ENCODE results near the gene GPR152.

Gene GPR152

DNA sequence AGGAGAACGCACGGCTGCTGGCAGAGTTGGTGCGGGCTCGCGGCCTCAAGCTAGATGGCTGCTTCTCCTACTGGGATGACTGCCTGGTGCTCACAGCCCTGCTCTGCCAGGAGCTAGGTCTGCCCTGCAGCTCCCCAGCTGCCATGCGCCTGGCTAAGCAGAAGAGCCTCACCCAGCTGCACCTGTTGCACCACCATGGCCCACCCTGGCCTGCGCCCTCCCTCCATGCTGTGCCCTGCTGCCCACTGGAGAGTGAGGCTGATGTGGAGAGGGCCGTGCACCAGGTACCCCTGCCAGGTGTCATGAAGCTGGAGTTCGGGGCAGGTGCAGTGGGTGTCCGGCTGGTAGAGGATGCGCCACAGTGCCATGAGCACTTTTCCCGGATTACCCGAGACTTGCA lies 29.1 kb downstream of the GPR152 start:
- FAIRE-seq: no peak

DNA sequence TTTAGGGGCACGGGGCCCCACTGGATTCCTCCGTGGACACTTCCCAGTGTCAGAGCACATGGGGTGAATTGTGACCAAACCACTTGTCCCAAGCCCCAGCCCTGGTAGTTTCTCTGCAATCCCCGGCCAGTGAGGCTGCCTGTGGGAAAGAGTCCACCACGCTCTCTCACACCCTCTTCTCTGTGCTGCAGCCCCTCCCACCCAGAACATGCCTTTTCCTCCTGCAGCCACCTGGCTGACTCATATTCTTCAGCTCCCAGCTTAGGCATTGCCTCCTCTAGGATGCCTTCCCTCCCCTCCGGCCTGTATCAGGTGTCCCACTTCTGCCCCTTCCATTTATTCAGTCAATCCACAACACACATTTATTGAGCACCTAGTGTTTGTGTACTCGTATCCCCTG lies 29.6 kb downstream of the GPR152 start:
- no peak for FAIRE-seq

DNA sequence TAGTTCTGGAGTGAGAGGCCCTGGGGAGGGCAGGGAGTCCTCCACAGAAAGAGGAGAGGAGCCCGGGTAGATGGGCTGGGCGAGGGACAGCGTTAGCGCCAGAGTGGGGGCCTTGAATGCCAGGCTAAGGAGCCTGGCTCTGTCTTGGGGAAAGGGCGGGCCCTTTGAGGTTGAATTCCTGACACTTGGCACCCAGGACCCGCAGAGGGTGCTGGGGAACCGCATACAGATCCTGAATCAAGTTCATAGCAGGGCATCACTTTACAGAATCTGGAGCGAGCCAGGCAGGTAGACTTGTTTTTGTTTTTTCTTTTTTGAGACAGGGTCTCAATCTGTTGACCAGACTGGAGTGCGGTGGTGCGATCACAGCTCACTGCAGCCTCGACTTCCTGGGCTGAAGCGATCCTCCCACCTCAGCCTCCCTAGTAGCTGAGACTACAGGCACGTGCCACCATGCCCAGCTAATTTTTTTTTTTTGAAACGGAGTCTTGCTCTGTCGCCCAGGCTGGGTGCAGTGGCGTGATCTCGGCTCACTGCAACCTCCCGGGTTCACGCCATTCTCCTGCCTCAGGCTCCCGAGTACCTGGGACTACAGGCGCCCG lies 31.0 kb downstream of the GPR152 start:
- no peak for FAIRE-seq

DNA sequence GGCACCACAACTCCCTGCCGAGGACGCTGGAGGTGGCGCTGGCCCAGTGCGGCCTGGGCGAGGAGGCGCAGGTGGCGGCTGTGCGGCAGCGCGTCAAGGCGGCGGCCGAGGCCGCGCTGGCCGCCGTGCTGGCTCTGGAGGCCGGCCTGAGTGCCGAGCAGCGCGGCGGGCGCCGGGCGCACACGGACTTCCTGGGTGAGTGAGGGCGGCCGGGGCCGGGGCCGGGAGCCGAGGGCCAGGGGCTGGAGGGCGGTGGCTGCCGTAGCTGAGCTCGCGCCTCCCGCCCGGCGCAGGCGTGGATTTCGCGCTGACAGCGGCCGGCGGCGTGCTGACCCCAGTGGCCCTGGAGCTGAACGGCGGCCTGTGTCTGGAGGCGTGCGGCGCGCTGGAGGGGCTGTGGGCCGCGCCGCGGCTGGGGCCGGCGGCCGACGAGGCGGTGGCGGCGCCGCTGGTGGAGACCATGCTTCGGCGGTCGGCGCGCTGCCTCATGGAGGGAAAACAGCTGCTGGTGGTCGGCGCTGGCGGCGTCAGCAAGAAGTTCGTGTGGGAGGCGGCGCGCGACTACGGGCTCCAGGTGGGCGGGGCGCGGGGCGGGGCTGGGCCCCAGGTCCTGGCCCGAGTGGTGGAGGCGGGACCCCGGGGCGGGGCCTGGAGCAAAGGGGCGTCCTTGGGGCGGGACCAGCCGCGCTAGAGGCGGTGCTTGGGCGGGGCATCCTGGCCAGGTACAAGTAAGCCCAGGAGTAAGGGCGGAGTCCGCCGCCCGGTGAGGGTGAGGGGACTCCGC lies 31.7 kb downstream of the GPR152 start:
- peak; percentile 28 for FAIRE-seq

- no peak for FAIRE-seq
Measured at GRCh38 chr11:67420147-67420645, 32.3 kb downstream of the GPR152 start.

DNA sequence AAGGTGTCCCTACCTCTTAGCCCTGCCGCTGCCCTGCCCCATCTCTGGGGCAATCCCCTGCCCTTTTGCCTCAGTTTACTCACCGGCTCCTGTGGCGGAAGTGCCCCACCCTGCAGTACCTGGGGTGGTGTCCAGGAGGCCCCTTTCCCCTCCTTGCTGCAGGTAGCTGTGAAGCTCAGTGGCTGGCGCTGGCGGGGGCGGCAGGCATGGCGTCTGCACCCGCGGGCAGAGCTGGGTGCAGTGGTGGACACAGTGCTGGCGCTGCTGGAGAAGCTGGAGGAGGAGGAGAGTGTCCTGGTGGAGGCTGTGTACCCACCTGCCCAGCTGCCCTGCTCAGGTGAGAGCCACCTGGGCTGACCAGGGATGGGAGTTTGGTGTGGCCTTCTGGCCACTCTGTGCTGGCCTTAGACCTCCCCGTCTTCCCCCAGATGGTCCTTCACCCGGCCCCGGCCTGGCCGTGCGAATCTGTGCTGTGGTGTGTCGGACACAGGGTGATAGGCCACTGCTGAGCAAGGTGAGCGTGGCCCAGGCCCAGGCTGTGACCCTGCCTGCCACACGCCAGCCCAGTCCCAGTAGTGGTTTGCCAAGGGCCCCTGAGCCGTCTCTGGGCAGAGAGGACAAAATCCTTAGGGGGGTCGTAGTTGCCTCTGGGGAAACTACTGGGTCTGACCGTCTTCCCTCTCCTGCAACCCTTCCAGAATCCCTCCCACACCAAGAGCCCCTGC lies 33.0 kb downstream of the GPR152 start:
- no peak for FAIRE-seq

- no peak for FAIRE-seq
Measured at GRCh38 chr11:67418476-67419281, 33.9 kb downstream of the GPR152 start.

DNA sequence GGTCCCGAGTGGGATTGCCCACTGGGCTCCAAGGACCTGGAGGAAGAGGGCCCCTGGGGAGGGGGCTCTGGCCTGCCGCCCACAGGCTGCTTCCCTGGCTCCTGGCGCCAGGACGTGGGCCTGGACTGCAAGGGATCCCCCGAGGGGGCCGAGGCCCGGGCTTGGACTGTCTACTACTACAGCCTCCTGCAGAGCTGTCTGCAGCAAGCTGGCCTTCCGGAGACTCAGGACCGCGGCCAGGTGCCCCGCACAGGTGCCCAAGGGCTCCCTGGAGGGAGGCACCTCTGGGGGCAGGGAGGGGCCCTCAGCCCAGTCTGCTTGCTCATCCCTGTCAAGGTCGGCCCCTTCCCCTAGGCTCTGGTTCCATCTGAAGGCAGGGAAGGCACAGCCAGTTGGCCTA lies 35.1 kb downstream of the GPR152 start:
- FAIRE-seq: no peak

DNA sequence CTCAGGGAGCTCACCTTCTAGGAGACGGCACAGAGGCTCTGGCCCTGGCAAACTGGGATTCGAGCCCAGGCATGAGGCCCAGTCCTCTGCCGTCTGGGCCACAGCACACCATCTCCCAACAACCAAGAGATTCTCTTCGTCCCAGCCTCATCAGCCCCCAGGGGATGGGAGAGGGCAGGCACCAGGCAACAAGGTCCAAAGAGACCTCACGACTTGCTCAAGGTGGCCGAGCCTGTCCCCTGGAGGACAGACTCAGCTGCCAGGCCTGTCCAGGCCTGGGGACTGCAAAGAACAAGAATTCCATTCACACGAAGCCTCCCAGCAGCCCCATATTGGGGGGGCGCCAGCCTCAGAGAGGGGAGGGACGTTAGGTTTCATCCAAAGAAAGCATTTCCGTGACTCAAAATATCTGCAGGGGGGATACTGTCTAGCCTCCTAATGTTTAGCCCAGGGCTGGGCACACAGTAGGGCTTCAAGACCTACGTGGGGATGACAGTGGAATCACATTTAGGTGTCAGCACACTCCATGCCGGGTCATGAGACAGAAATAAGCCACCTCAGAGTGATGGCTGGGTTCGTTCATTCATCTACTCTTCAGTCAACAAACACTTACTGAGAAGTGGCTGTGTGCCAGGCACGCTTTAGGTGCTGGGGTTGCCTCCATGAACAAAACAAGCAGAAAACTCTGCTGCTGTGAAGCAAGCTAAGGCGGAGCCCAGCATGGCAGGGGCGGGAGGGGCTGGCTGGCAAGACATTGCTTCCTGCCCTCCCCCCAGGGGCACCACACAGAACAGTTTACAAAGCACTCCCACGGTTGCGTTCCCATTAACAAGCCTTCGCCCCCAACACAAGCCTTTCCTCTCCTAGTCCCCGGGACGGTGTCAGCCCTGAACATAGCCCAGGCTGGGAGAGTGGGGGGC lies 35.9 kb downstream of the GPR152 start:
- peak; percentile 15 for FAIRE-seq

GRCh38 chr11:67415501-67416304 lies 36.8 kb downstream of the GPR152 start, which contains the start of gene CARNS1:
Gene CARNS1, plus strand, starts transcription at chr11:67415678. Its CDS starts 522 bp downstream, at chr11:67416200.
- FAIRE-seq: no peak

DNA sequence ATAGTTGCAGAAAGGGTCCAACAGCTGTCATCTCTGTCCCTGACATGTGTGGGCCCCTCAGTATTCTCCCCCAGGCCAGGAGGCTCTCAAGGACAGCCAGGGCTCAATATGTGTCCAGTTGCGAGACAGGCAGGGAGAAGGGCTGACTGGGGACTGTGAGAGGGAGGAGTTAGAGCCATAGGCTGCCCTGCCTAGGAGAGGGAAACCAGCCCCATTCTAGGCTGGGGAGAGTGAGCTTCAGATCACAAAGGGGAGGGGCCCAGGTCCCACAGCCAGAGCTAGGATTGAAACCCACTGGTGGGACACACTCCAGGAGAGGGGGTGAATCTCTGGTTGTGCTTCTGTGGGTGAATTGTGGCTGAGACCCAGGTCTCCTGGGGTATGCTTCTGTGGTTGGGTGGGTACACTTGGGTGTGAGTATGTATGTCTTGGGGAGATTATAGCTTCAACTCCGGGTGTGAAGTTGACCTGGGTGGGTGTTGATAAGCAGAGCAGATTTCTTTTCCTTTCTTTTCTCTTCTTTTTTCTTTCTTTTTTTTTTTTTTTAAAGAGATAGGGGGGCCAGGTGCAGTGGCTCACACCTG lies 39.2 kb downstream of the GPR152 start:
- FAIRE-seq: no peak

- no peak for FAIRE-seq
Measured at GRCh38 chr11:67412495-67413179, 39.9 kb downstream of the GPR152 start.

DNA sequence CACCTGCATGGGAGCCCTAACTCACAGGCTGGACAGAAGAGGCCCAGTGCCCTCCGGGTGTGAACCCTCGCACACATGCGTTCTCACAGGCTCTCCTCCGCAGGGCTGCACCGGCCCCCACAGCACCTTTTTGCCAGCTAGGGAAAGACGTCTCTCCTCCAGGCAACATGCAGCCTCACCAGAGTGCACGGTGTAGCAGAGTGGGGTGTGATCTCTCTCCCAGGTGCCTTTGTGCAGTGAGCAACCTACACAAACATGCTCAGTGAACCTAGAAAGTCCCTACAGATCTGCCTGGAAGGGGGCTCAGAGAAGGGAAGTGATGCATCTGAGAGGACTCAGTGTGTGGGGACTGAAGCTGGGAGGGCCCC lies 40.8 kb downstream of the GPR152 start:
- FAIRE-seq: no peak

- no peak for FAIRE-seq
Measured at GRCh38 chr11:67410984-67411784, 41.3 kb downstream of the GPR152 start.

GRCh38 chr11:67410369-67410831 lies 42.1 kb downstream of the GPR152 start:
- FAIRE-seq: no peak

- no peak for FAIRE-seq
Measured at GRCh38 chr11:67409781-67410368, 42.7 kb downstream of the GPR152 start.

- FAIRE-seq: no peak
Measured at GRCh38 chr11:67409261-67409666, 43.3 kb downstream of the GPR152 start.

DNA sequence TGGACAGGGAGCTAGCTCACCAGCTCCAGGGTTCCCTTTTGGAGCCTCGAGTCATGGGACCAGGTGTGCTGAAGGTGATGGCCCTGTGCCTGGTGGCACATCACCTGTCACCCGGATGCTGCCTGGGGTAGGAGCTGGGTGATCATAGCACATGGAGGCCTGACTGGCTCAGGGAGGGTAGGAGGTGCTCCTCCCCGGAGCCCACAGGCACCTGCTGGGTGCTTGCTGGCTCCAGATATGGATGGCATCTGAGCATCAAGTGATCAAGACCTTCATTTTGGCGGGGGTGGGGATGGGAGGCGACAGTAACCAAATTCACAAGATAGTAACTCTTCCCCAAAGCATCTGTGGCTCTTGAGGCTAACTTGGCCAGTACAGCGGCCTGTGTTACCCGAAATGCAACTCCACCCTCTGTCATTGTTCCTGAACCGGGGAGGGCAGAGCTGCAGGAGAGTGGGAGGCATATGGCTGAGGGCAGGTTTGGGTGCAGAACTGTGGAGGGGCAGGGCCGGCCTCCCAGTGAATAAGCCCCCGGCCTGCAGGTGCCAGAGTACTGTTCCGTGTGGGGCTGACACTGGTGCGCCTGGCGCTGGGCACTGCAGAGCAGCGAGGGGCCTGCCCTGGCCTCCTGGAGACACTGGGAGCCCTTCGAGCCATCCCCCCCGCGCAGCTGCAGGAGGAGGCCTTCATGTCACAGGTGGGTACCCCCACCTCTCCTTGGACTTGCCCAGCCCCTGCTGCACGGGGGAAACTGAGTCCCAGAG lies 43.9 kb downstream of the GPR152 start:
- no peak for FAIRE-seq
